WTC11 (cell line): ENCODE data around the gene LAP3. TPM values are rescaled to one million over a fixed set of nuclear protein-coding genes. Genes with fewer than 3 reads are reported as not detected.

Experiments
- ATAC-seq: fragments of 200-7000 bp; cut with Tn5 transposase; 2 replicates; pipeline ENCODE4 v1.10.0; 2021; ENCODE audit warnings: mild to moderate bottlenecking, moderate library complexity
- CTCF ChIA-PET: fragments of 300-600 bp; sonication (Branson Sonifier 250); formaldehyde crosslinking; loops from one replicate; lab custom pipeline; 2021; ENCODE audit warnings: antibody characterized with exemption; lab: Charles Lee
- POLR2A ChIA-PET: fragments of 350-600 bp; sonication (Branson Sonifier 250); formaldehyde crosslinking; loops from one replicate; lab custom pipeline; 2021; ENCODE audit warnings: antibody characterized with exemption; lab: Charles Lee
- DNase-seq: peaks from one replicate; pipeline ENCODE4 v3.0.0; 2021; ENCODE audit warnings: low spot score
- H3K27ac Mint-ChIP-seq: 2 replicates; pipeline ENCODE4 v1.8.0; 2021; ENCODE audit warnings: mixed read lengths
- H3K27me3 Mint-ChIP-seq: 2 replicates; pipeline ENCODE4 v1.8.0; 2021; ENCODE audit warnings: low read depth, mild to moderate bottlenecking, moderate library complexity, mixed read lengths
- H3K36me3 Mint-ChIP-seq: 2 replicates; pipeline ENCODE4 v1.8.0; 2021; ENCODE audit warnings: mixed read lengths
- H3K4me1 Mint-ChIP-seq: 2 replicates; pipeline ENCODE4 v1.8.0; 2022; ENCODE audit warnings: mixed read lengths
- H3K4me3 Mint-ChIP-seq: 2 replicates; pipeline ENCODE4 v1.8.0; 2021; ENCODE audit warnings: mild to moderate bottlenecking, moderate library complexity, mixed read lengths
- H3K9me3 Mint-ChIP-seq: 2 replicates; pipeline ENCODE4 v1.8.0; 2021; ENCODE audit warnings: mixed read lengths
- ATF3 ChIP-seq: sonication (generic); formaldehyde crosslinking; conservative IDR thresholded peaks from 2 replicates; pipeline ENCODE4 v1.8.1; 2022; ENCODE audit warnings: mild to moderate bottlenecking, missing genetic modification reagents
- E2F5 ChIP-seq: sonication (generic); formaldehyde crosslinking; IDR thresholded peaks from 2 replicates; pipeline ENCODE4 v1.8.1; 2022; ENCODE audit warnings: mild to moderate bottlenecking, moderate library complexity, missing genetic modification reagents
- ELF4 ChIP-seq: sonication (generic); formaldehyde crosslinking; IDR thresholded peaks from 2 replicates; pipeline ENCODE4 v1.8.1; 2022; ENCODE audit warnings: low read depth, mild to moderate bottlenecking, moderate library complexity, missing genetic modification reagents
- ETV6 ChIP-seq: sonication (generic); formaldehyde crosslinking; IDR thresholded peaks from 2 replicates; pipeline ENCODE4 v1.8.1; 2022; ENCODE audit warnings: mild to moderate bottlenecking, missing genetic modification reagents
- FOXJ3 ChIP-seq: sonication (generic); formaldehyde crosslinking; IDR thresholded peaks from 2 replicates; pipeline ENCODE4 v1.9.0; 2021; ENCODE audit warnings: missing genetic modification reagents, mild to moderate bottlenecking, borderline replicate concordance
- FOXK1 ChIP-seq: sonication (generic); formaldehyde crosslinking; IDR thresholded peaks from 2 replicates; pipeline ENCODE4 v1.8.0; 2022; ENCODE audit warnings: mild to moderate bottlenecking, moderate library complexity, missing genetic modification reagents
- IRF1 ChIP-seq: sonication (generic); formaldehyde crosslinking; IDR thresholded peaks from 2 replicates; pipeline ENCODE4 v1.8.0; 2023; ENCODE audit warnings: missing genetic modification reagents
- JUN ChIP-seq: sonication (generic); formaldehyde crosslinking; IDR thresholded peaks from 2 replicates; pipeline ENCODE4 v1.8.0; 2023; ENCODE audit warnings: mild to moderate bottlenecking, missing genetic modification reagents
- MAX ChIP-seq: sonication (generic); formaldehyde crosslinking; IDR thresholded peaks from 2 replicates; pipeline ENCODE4 v1.8.0; 2022; ENCODE audit warnings: mild to moderate bottlenecking, missing genetic modification reagents
- NFE2L1 ChIP-seq: sonication (generic); formaldehyde crosslinking; IDR thresholded peaks from 2 replicates; pipeline ENCODE4 v1.8.1; 2023; ENCODE audit warnings: missing genetic modification reagents
- NR2C2 ChIP-seq: sonication (generic); formaldehyde crosslinking; IDR thresholded peaks from 2 replicates; pipeline ENCODE4 v1.8.0; 2022; ENCODE audit warnings: mild to moderate bottlenecking, missing genetic modification reagents
- PRDM15 ChIP-seq: sonication (generic); formaldehyde crosslinking; IDR thresholded peaks from 2 replicates; pipeline ENCODE4 v1.8.0; 2022; ENCODE audit warnings: missing genetic modification reagents
- SMAD3 ChIP-seq: sonication (generic); formaldehyde crosslinking; IDR thresholded peaks from 2 replicates; pipeline ENCODE4 v1.8.0; 2022; ENCODE audit warnings: missing genetic modification reagents, mild to moderate bottlenecking, borderline replicate concordance
- SMAD4 ChIP-seq: sonication (generic); formaldehyde crosslinking; IDR thresholded peaks from 2 replicates; pipeline ENCODE4 v1.8.0; 2022; ENCODE audit warnings: mild to moderate bottlenecking, missing genetic modification reagents
- SP1 ChIP-seq: sonication (generic); formaldehyde crosslinking; conservative IDR thresholded peaks from 2 replicates; pipeline ENCODE4 v1.8.1; 2022; ENCODE audit warnings: missing genetic modification reagents
- TEAD4 ChIP-seq: sonication (generic); formaldehyde crosslinking; IDR thresholded peaks from 2 replicates; pipeline ENCODE4 v1.8.0; 2022; ENCODE audit warnings: mild to moderate bottlenecking, missing genetic modification reagents
- USF2 ChIP-seq: sonication (generic); formaldehyde crosslinking; IDR thresholded peaks from 2 replicates; pipeline ENCODE4 v1.8.1; 2023; ENCODE audit warnings: mild to moderate bottlenecking, missing genetic modification reagents, moderate library complexity
- ZBTB21 ChIP-seq: sonication (generic); formaldehyde crosslinking; IDR thresholded peaks from 2 replicates; pipeline ENCODE4 v1.8.1; 2023; ENCODE audit warnings: mild to moderate bottlenecking, missing genetic modification reagents, borderline replicate concordance
- ZNF317 ChIP-seq: sonication (generic); formaldehyde crosslinking; IDR thresholded peaks from 2 replicates; pipeline ENCODE4 v1.8.1; 2023; ENCODE audit warnings: low read depth, mild to moderate bottlenecking, moderate library complexity, missing genetic modification reagents, borderline replicate concordance
- ZNF396 ChIP-seq: fragments of 250-450 bp; sonication (Bioruptor Pico); IDR thresholded peaks from 2 replicates; pipeline ENCODE4 v1.8.0; 2021; ENCODE audit warnings: mild to moderate bottlenecking, moderate library complexity, borderline replicate concordance
- ZSCAN18 ChIP-seq: fragments of 250-450 bp; sonication (Bioruptor Pico); IDR thresholded peaks from 2 replicates; pipeline ENCODE4 v2.1.2; 2022; ENCODE audit warnings: mild to moderate bottlenecking, moderate library complexity
- total RNA-seq: library from RNA; stranded (reverse); gene quantifications from 3 replicates; pipeline ENCODE4 v1.2.3, GENCODE V29; 2021

LAP3 gene
- total RNA-seq, 1 experiment from 2014 or later = 52.7 TPM

- ChIA-PET POLR2A (no interaction called here), CTCF (no interaction called here)
- DNase-seq = no peak
- no peak for ATAC-seq
- Mint-ChIP-seq H3K4me1 (no peaks in the 10 kb centered on the region), H3K27me3 (no peaks in the 10 kb centered on the region), H3K27ac (no peak overlapping the region), H3K9me3 (no peaks in the 10 kb centered on the region)
- TF ChIP-seq USF2 (CRISPR knock-in tag) (no peak), ZNF396 (CRISPR knock-in tag) (no peak), NR2C2 (CRISPR knock-in tag) (no peak), FOXJ3 (CRISPR knock-in tag) (no peak), ETV6 (CRISPR knock-in tag) (no peak), ZSCAN18 (CRISPR knock-in tag) (no peak), SP1 (CRISPR knock-in tag) (no peak), PRDM15 (CRISPR knock-in tag) (no peak), FOXK1 (CRISPR knock-in tag) (no peak), SMAD4 (no peak), ATF3 (CRISPR knock-in tag) (no peak), TEAD4 (CRISPR knock-in tag) (no peak), ZNF317 (CRISPR knock-in tag) (no peak), JUN (CRISPR knock-in tag) (no peak), ELF4 (no peak), ZBTB21 (no peak), SMAD3 (CRISPR knock-in tag) (no peak)
- TF ChIP-seq, all 79 proteins: peak for 0
- H3K36me3 Mint-ChIP-seq = peaks cover 18% of the 10 kb centered on the region
- H3K4me3 Mint-ChIP-seq = no peak overlapping the region
Observed at GRCh38 chr4:17599826-17600225, 22.8 kb downstream of the LAP3 start.

- H3K36me3 Mint-ChIP-seq = peaks cover 17% of the 10 kb centered on the region
- no peak for ATAC-seq
- POLR2A ChIA-PET = no interaction called here
Observed at GRCh38 chr4:17605236-17605635, 28.2 kb downstream of the LAP3 start.

More at GRCh38 chr4:17605236-17605635, 28.2 kb downstream of the LAP3 start:
- CTCF ChIA-PET = no interaction called here
- Mint-ChIP-seq H3K27me3 (no peaks in the 10 kb centered on the region), H3K4me1 (no peaks in the 10 kb centered on the region), H3K9me3 (no peaks in the 10 kb centered on the region), H3K4me3 (no peak overlapping the region), H3K27ac (no peak overlapping the region)
- DNase-seq = no peak
- TF ChIP-seq E2F5 (CRISPR knock-in tag) (no peak), IRF1 (CRISPR knock-in tag) (no peak), NFE2L1 (no peak), MAX (CRISPR knock-in tag) (no peak)
